Dendritic cell treated with granulocyte-macrophage colony-stimulating factor and Interleukin-4, amounts not matched to agents 40 ng/mL and 50 ng/mL, for 4 days (primary cell): Measurements from ENCODE around the gene PNMA6A.
"Not testable (repeated sequence)": the region's sequence is repeated elsewhere in the genome, so short reads cannot be mapped to it uniquely, and the experiment has no call there.

Experiments
- H3K27ac Mint-ChIP-seq: one replicate; pipeline ENCODE4 v1.8.0; 2022; ENCODE audit warnings: mild to moderate bottlenecking, mixed read lengths
- H3K27me3 Mint-ChIP-seq: one replicate; pipeline ENCODE4 v1.8.0; 2022; ENCODE audit warnings: mild to moderate bottlenecking, mixed read lengths
- H3K36me3 Mint-ChIP-seq: one replicate; pipeline ENCODE4 v1.8.0; 2022; ENCODE audit warnings: low read depth, mixed read lengths
- H3K4me1 Mint-ChIP-seq: one replicate; pipeline ENCODE4 v1.8.0; 2022; ENCODE audit warnings: low read depth, mixed read lengths
- H3K4me3 Mint-ChIP-seq: one replicate; pipeline ENCODE4 v1.8.0; 2022; ENCODE audit warnings: mild to moderate bottlenecking, moderate library complexity, mixed read lengths
- H3K9me3 Mint-ChIP-seq: one replicate; pipeline ENCODE4 v1.8.0; 2022; ENCODE audit warnings: mixed read lengths
- intact Hi-C: fragments of 100-400 bp; cut with micrococcal nuclease; formaldehyde crosslinking; loops from one replicate; pipeline ENCODE4 v1.15.0; 2022

The PNMA6A gene

GRCh38 chrX:153071909-153072583 lies at the start of gene PNMA6A:
TSS of gene PNMA6A (plus strand) at chrX:153072454. CDS start at chrX:153073063, 609 bp downstream.
- intact Hi-C loops, H3K27ac Mint-ChIP-seq, H3K36me3 Mint-ChIP-seq, H3K4me3 Mint-ChIP-seq, H3K27me3 Mint-ChIP-seq, H3K4me1 Mint-ChIP-seq, H3K9me3 Mint-ChIP-seq: not testable (repeated sequence)

DNA sequence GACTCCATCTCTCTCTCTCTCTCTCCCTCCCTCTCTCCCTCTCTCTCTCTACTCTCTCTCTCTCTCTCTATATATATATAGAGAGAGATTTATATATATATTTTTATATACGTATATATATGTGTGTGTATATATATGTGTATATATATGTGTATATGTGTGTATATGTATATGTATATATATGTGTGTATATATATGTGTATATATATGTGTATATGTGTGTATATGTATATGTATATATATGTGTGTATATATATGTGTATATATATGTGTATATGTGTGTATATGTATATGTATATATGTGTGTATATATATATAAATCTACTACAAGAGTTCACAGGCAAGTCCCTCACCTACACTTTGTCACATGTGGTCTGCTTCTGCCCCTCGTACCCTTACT lies 45.8 kb upstream of the PNMA6A start:
- H3K4me3 Mint-ChIP-seq, H3K4me1 Mint-ChIP-seq, H3K9me3 Mint-ChIP-seq, H3K36me3 Mint-ChIP-seq, H3K27ac Mint-ChIP-seq, intact Hi-C loops, H3K27me3 Mint-ChIP-seq: not testable (repeated sequence)

- H3K36me3 Mint-ChIP-seq, H3K27ac Mint-ChIP-seq, H3K4me1 Mint-ChIP-seq, H3K4me3 Mint-ChIP-seq, H3K9me3 Mint-ChIP-seq, intact Hi-C loops, H3K27me3 Mint-ChIP-seq: not testable (repeated sequence)
Observed at GRCh38 chrX:153028487-153028886, 43.8 kb upstream of the PNMA6A start.

- Mint-ChIP-seq H3K4me3 (no peak overlapping the region), H3K4me1 (no peaks in the 10 kb centered on the region), H3K36me3 (no peaks in the 10 kb centered on the region), H3K27me3 (peaks cover 7% of the 10 kb centered on the region), H3K27ac (no peak overlapping the region), H3K9me3 (no peaks in the 10 kb centered on the region)
- intact Hi-C loops, result no loop called here
Observed at GRCh38 chrX:153029162-153029561, 43.1 kb upstream of the PNMA6A start.

DNA sequence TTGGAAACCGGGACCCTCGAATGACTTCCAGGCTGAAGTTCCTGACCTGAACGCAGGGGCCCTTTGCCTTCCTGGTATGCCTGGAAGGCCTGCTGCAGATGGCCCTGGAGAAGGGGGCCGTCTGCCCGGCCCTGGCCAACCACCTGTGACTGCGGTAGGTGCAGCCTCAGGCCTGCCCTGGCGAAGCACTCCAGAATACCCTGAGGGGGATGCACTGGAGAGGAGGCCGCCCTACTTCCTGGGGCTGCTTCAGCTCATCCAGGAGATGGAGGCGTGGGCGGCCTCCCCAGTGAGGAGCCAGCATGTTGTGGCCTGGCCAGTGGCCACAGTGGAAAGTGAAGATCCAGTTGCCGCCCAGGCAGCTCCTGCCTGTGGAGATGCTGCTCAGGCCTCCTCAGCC lies 42.4 kb upstream of the PNMA6A start:
- Mint-ChIP-seq H3K9me3 (no peaks in the 10 kb centered on the region), H3K27me3 (peaks cover 7% of the 10 kb centered on the region), H3K4me1 (no peaks in the 10 kb centered on the region), H3K36me3 (no peaks in the 10 kb centered on the region), H3K4me3 (no peak overlapping the region), H3K27ac (no peak overlapping the region)
- intact Hi-C loops, result loop anchor here (5.0 to 10.0 kb wide), 2 partner anchors 88 to 475 kb away; no protein-coding TSS in a partner anchor

GRCh38 chrX:153030801-153031200 lies 41.5 kb upstream of the PNMA6A start:
- H3K4me3 Mint-ChIP-seq, result no peak overlapping the region
- H3K9me3 Mint-ChIP-seq, result no peaks in the 10 kb centered on the region
- peaks cover 7% of the 10 kb centered on the region for H3K27me3 Mint-ChIP-seq
- H3K36me3 Mint-ChIP-seq, result no peaks in the 10 kb centered on the region
- H3K27ac Mint-ChIP-seq, result peak overlapping the region; percentile 91
- intact Hi-C loops, result loop anchor here (5.0 to 10.0 kb wide), 2 partner anchors 88 to 474 kb away; no protein-coding TSS in a partner anchor
- H3K4me1 Mint-ChIP-seq, result no peaks in the 10 kb centered on the region

DNA sequence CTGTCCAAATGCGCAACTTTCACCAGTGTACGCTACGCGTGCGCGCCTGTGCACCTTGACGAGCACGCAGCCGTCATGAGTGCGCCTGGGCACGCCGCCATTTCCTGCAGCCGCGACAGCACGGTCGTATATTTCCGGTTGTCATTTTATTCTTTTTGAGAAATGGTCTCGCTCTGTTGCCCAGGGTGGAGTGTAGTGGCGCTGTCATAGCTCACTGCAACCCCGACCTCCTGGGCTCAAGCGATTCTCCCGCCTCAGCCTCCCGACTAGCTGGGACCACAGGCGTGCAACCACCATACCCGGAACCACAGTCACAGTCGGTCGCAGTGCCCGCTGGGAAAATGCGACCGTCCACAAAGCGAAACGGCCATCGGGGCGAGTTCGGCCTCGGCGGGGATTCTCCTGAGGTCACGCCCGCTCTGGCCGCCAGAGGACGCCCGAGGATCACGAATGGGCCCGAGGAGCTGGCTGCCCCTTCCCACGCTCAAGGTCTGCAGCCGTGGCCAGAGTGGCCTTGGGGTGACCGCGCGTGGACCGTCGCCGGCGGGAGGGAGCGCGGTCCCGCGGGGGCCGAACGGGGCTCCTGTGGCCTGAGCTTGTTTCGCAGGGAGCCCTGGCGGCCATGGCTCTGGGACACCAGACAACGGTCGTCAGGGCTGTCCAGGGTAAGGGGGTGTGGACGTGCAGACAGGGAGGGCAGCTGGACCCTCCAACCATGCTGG lies 39.7 kb upstream of the PNMA6A start:
- Mint-ChIP-seq H3K36me3 (no peaks in the 10 kb centered on the region), H3K4me1 (no peaks in the 10 kb centered on the region), H3K27ac (peak overlapping the region; percentile 91), H3K27me3 (peaks cover 7% of the 10 kb centered on the region), H3K4me3 (peak overlapping the region; percentile 76), H3K9me3 (no peaks in the 10 kb centered on the region)
- intact Hi-C loops, result loop anchor here (5.0 to 10.0 kb wide), 2 partner anchors 90 to 472 kb away; no protein-coding TSS in a partner anchor

DNA sequence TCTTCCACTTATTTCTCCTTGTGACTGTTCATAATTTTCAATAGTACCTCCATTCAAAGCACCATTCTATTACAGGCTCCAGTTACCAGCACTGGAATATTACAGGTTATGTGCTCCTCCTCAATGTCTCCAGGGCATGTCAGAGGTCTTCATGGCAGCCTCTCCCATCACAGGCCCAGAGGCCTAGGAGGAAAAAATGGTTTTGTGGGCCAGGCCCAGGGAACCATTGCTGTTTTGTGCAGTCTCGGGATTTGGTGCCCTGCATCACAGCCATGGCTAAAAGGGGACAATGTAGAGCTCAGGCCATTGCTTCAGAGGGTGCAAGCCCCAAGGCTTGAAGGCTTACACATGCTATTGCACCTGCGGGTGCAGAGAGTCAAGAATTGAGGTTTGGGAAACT lies 23.2 kb upstream of the PNMA6A start:
- H3K36me3 Mint-ChIP-seq, result no peaks in the 10 kb centered on the region
- no peak overlapping the region for H3K27ac Mint-ChIP-seq
- intact Hi-C loops, result no loop called here
- no peak overlapping the region for H3K4me3 Mint-ChIP-seq
- no peaks in the 10 kb centered on the region for H3K4me1 Mint-ChIP-seq
- H3K27me3 Mint-ChIP-seq, result peaks cover 1% of the 10 kb centered on the region
- H3K9me3 Mint-ChIP-seq, result peaks cover 12% of the 10 kb centered on the region

GRCh38 chrX:153052534-153052933 lies 19.7 kb upstream of the PNMA6A start:
- peaks cover 19% of the 10 kb centered on the region for H3K27me3 Mint-ChIP-seq
- H3K4me1 Mint-ChIP-seq, result no peaks in the 10 kb centered on the region
- peaks cover 12% of the 10 kb centered on the region for H3K9me3 Mint-ChIP-seq
- no peaks in the 10 kb centered on the region for H3K36me3 Mint-ChIP-seq
- H3K27ac Mint-ChIP-seq, result no peak overlapping the region
- H3K4me3 Mint-ChIP-seq, result no peak overlapping the region
- intact Hi-C loops, result no loop called here

DNA sequence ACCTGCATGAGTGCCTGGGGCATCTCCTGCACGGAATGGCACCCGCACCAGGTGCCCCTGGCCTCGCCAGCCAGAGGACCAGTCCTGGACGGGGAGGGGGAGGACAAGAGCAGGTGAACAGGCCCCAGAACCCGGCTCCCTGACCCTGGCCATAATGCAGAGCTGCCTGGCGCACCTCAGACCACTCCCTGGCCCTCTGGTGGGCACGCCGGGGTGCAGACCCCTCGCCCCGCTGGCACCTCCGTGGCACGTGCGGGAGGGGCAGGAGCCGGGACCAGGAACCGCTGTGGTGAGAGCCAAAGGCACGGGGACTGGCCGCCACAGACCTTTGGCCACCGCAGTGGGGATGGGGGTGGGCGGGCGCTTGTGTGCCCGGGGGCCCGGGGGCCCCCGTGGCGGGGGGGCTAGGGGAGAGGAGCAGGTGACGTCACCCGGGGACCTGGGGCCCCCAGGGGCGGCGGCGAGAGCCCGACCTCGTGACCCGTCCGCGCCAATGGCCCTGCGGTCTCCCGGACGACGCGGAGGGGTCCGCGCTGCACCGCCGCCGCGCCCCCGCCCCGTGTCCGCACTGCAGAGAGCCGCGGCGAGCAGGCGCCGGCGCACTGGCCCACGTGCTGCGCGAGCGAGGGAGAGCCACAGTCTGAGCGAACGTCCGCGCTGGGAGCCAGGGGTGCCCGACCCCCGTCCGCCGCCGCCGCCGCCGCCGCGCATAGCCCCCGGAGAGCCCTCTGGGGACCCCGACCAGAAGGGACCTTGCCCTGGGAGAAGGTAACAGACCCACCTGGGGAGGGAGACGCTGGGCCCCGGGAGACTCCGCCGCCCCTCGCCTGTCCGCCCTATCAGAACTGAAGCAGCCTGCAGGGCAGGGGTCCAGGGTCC lies 16.1 kb upstream of the PNMA6A start, which contains the start of gene PNMA3:
TSS of gene PNMA3 (plus strand) at position 600 of the 879 bp plus-strand sequence. CDS start 586 bp downstream, outside the sequence.
- H3K36me3 Mint-ChIP-seq, result no peaks in the 10 kb centered on the region
- no peaks in the 10 kb centered on the region for H3K9me3 Mint-ChIP-seq
- H3K4me1 Mint-ChIP-seq, result no peaks in the 10 kb centered on the region
- H3K4me3 Mint-ChIP-seq, result no peak within 1 kb of the TSS
- peaks cover 20% of the 10 kb centered on the region for H3K27me3 Mint-ChIP-seq
- no peak within 1 kb of the TSS for H3K27ac Mint-ChIP-seq
- intact Hi-C loops, result no loop called here

- no peaks in the 10 kb centered on the region for H3K9me3 Mint-ChIP-seq
- no peak overlapping the region for H3K4me3 Mint-ChIP-seq
- peaks cover 20% of the 10 kb centered on the region for H3K27me3 Mint-ChIP-seq
- H3K36me3 Mint-ChIP-seq, result no peaks in the 10 kb centered on the region
- no peak overlapping the region for H3K27ac Mint-ChIP-seq
- H3K4me1 Mint-ChIP-seq, result no peaks in the 10 kb centered on the region
- intact Hi-C loops, result no loop called here
Observed at GRCh38 chrX:153057281-153057680, 15.0 kb upstream of the PNMA6A start.

- Mint-ChIP-seq H3K36me3 (no peaks in the 10 kb centered on the region), H3K27ac (no peak overlapping the region), H3K4me1 (no peaks in the 10 kb centered on the region), H3K9me3 (no peaks in the 10 kb centered on the region), H3K4me3 (no peak overlapping the region), H3K27me3 (peaks cover 19% of the 10 kb centered on the region)
- intact Hi-C loops, result no loop called here
Observed at GRCh38 chrX:153059191-153060094, 12.8 kb upstream of the PNMA6A start.

DNA sequence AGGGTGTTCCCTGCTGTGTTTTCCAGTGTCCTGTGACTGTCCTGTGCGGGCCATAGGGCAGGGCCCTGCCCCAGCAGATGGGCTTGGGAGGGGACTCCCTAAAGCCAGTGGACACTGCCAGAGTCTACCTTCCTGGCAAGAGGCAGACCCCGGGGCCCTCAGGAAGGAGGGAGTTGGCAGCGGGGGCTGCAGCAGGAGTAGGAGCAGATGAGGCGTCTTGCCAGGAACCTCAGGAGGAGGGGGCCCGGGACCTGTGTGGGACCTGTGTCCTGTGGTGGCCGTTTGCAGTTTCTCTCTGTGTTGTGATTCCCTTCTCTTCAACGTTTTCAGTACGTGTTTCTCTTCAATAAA lies 12.2 kb upstream of the PNMA6A start:
- H3K27ac Mint-ChIP-seq, result no peak overlapping the region
- no peaks in the 10 kb centered on the region for H3K9me3 Mint-ChIP-seq
- H3K27me3 Mint-ChIP-seq, result peaks cover 16% of the 10 kb centered on the region
- no peaks in the 10 kb centered on the region for H3K36me3 Mint-ChIP-seq
- H3K4me1 Mint-ChIP-seq, result no peaks in the 10 kb centered on the region
- H3K4me3 Mint-ChIP-seq, result no peak overlapping the region
- intact Hi-C loops, result no loop called here
